ENCODE data around the gene NAA20.

Gene NAA20, protein sequence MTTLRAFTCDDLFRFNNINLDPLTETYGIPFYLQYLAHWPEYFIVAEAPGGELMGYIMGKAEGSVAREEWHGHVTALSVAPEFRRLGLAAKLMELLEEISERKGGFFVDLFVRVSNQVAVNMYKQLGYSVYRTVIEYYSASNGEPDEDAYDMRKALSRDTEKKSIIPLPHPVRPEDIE

DNA sequence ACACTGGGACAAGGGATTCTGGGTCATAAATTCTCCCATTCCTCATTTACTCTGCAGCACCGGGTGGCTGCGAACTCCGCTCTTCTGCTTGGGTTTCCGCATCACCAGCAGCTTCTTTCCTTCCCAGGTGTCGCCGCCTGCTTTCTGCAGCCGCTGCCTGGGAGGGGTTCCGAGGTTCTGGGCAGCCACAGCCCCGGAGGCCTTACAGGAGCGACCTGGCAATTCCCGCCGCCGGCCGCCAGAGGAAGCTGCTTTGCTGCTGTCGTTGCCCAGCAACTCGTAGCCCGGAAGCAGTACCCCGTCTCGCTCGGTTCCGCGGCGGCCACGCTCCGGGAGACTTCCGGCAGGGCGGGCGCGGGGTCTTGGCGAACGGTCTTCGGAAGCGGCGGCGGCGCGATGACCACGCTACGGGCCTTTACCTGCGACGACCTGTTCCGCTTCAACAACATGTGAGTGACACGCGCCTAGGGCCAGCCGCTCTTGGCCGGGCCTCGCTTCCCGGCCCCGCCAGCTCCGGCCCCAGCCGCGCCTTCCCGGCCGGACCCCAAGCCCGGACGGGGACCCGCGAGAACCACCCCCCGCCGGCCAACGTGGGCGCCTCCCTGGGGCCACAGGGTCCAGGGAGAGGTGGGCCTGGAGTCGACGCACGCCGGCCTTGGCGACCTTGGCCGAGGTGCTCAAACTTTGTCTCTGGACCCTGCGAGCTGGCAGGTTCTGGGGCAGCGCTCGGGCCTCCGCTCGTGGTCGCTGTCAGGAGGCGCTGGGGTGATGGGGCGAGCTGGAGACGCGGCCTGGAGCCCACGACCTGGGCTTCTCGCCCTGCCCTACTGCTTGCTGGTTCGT, at the start of gene NAA20:
Gene NAA20 (plus strand): TSS at position 362 of the 843 bp plus-strand sequence. CDS start 35 bp downstream, at position 397.
- peaks cover 17 to 24% of the 10 kb centered on the region in 2 donors for H3K36me3 Mint-ChIP-seq
- ATAC-seq (replicated peaks), result peak; percentile 98
- H3K9me3 Mint-ChIP-seq, result no peaks in the 10 kb centered on the region
- H3K27me3 Mint-ChIP-seq, result no peaks in the 10 kb centered on the region
- peak; percentile 91 for DNase-seq
- peak within 1 kb of the TSS; percentile 97 for H3K27ac Mint-ChIP-seq
- peaks cover 28 to 42% of the 10 kb centered on the region in 2 donors for H3K4me1 Mint-ChIP-seq
- H3K4me3 Mint-ChIP-seq, result peak within 1 kb of the TSS; percentile 94 to 98

DNA sequence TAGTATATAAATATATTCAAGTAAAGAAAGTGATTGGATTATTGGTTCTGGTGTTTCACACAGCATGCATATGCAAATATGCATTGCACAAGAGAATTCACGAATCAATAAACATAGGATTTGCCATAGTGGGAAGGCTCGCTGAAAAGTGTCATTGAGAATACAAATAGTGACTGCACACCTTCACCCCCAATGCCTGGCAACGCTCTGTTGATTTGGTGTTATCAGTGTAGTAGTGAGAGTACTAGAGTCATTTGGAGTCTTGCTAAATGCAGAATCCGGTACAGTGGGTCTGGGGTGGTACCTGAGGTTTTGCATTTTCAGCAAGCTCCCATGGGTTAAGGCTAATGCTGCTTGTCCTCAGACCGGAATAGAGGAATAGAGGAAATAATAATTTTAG, 49.7 kb upstream of the NAA20 start:
- H3K27me3 Mint-ChIP-seq, result peaks cover 5% of the 10 kb centered on the region in 2 donors
- no peak overlapping the region for H3K27ac Mint-ChIP-seq
- peaks cover 0 to 4% of the 10 kb centered on the region in 2 donors for H3K9me3 Mint-ChIP-seq
- no peak for ATAC-seq (replicated peaks)
- H3K4me1 Mint-ChIP-seq, result peaks cover 5 to 6% of the 10 kb centered on the region in 2 donors
- peaks cover 0 to 3% of the 10 kb centered on the region in 2 donors for H3K36me3 Mint-ChIP-seq
- DNase-seq, result no peak
- no peak overlapping the region for H3K4me3 Mint-ChIP-seq

DNA sequence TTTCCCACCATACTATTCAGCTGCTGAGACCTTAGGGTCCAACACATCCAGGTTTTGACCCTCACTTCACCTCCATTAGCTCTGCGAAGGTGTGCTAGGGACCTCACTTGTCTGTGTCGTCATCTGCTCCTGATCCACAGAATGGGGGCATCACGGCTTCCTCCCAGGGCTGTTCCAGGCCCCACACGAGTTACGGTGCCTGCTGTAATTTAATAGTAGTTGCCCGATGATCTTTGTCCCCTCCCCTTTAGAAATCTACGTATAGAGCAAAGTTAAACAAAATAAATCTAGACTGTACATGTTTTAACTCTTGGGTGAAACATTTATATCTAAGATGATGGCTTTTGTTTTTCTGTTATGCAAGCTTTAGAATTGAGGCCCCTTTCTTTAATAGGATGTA, 49.1 kb upstream of the NAA20 start:
- Mint-ChIP-seq H3K36me3 (peaks cover 0 to 3% of the 10 kb centered on the region in 2 donors), H3K4me1 (peaks cover 5 to 6% of the 10 kb centered on the region in 2 donors), H3K4me3 (no peak overlapping the region), H3K27ac (no peak overlapping the region), H3K27me3 (peaks cover 5% of the 10 kb centered on the region in 2 donors), H3K9me3 (peaks cover 0 to 4% of the 10 kb centered on the region in 2 donors)
- ATAC-seq (replicated peaks) (no peak), DNase-seq (no peak)

DNA sequence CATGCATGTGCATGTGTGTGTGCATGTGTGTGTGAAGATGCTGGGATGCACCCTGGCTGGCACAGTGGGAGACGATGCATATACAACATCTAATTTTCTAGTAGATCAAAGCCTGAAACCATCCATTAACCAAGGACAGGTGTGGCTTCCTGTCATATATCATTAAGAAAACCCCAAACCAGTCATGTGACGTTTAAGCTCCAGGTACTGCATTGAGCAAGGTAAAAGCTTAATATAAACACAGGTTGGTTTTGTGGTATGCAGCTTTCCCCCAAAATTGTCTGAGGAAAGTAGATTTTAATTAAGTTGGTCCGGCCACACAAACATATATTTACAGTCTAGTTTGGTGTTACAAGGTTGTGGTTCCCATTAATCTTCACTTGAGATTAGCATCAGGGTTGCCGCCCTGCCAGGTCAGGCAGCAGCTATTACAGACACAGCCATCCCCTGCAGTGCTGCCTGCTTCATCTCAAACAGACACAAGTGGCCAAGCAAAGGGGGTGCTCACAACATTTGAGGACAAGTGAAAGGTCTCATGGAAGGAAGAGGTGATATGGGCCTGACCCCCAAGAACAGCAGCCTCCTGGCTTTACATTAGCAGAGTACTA, 48.6 kb upstream of the NAA20 start:
- Mint-ChIP-seq H3K36me3 (peaks cover 0 to 3% of the 10 kb centered on the region in 2 donors), H3K4me3 (no peak overlapping the region), H3K4me1 (peaks cover 5 to 6% of the 10 kb centered on the region in 2 donors), H3K27ac (no peak overlapping the region), H3K27me3 (peaks cover 5% of the 10 kb centered on the region in 2 donors), H3K9me3 (peaks cover 0 to 4% of the 10 kb centered on the region in 2 donors)
- no peak for ATAC-seq (replicated peaks)
- no peak for DNase-seq

DNA sequence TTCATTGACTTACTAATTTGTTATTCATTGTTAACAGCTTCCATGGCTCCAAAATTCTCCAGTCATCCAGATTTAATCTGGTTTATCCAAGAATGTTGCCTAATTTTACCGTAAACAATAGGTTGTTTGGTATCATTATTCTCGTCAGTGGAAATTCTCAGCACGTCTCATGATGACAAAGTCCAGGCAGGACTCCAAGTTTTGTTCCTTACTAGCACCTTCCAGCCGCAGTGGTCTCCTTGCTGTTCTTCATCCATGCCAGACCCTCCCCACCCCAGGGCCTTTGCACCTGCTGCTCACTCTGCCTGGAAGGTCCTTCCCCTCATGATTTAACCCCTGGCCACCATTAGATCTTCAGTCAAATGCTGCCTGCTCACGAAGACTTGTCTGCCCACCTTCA, 48.1 kb upstream of the NAA20 start:
- ATAC-seq (replicated peaks), result no peak
- Mint-ChIP-seq H3K36me3 (peaks cover 0 to 3% of the 10 kb centered on the region in 2 donors), H3K27ac (no peak overlapping the region), H3K27me3 (peaks cover 5% of the 10 kb centered on the region in 2 donors), H3K4me3 (no peak overlapping the region), H3K9me3 (peaks cover 0 to 4% of the 10 kb centered on the region in 2 donors), H3K4me1 (peaks cover 5 to 6% of the 10 kb centered on the region in 2 donors)
- DNase-seq, result no peak

DNA sequence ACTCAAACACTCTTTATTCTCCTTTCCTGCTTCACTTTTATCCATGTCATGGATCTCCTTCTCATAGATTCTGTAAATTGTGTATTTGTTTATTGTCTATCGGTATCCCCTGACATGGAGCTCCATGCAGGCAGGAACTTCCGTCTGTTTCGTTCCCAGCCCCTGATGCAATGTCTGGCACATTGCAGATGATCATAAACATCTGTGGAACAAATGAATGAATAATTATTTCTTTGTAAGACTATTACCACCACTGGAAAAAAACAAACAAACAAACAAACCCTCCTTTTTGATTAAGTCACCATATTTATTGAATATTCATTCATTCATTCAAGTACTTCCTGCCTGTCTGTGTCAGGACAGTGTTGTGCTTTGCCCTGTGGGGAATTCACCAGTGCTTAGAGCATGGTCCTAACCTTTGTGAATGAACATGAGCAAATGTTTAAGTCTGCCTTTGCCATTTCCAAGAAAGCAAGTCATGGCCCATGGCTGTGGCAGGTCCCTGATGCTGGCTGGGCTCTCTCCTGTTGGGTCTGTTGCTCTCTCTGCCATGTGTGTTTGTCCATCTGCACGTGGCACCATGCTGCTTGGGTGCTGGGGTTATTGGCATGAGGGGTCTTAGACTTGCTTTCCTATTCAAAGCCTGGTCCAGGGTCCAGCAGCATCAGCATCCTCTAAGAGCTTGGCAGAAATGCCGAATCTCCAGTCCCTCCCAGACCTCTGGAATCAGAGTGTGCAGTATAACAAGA, 47.5 kb upstream of the NAA20 start:
- H3K4me3 Mint-ChIP-seq, result no peak overlapping the region
- no peak overlapping the region for H3K27ac Mint-ChIP-seq
- peaks cover 5% of the 10 kb centered on the region in 2 donors for H3K27me3 Mint-ChIP-seq
- H3K4me1 Mint-ChIP-seq, result peaks cover 5 to 6% of the 10 kb centered on the region in 2 donors
- H3K9me3 Mint-ChIP-seq, result peaks cover 0 to 4% of the 10 kb centered on the region in 2 donors
- ATAC-seq (replicated peaks) (no peak), DNase-seq (no peak)
- peaks cover 0 to 3% of the 10 kb centered on the region in 2 donors for H3K36me3 Mint-ChIP-seq

DNA sequence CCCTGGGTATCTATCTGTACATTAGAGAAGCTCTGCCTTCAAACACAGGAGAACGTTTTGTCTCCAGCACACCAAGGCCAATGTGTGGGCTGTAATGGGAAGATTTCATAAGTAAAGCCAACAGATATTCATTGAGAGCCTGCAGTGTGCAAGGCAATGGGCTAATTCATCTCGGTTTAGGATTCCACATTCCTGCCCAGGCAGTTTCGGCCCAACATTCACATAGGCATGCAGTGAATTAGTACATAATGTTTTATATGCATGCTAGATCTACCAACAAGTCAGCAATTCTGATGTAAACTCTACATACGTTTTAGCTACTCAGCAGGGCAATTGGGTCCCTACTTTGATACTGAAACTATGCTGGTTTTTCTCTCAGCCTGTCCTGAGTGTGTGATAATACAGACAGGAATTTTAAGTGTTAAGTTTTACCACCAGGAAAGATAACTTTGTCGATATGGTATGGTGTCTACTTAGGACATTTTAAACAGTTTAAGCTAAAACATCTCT, 46.9 kb upstream of the NAA20 start:
- Mint-ChIP-seq H3K4me1 (peaks cover 5 to 6% of the 10 kb centered on the region in 2 donors), H3K9me3 (peaks cover 0 to 4% of the 10 kb centered on the region in 2 donors), H3K27me3 (peaks cover 5% of the 10 kb centered on the region in 2 donors), H3K4me3 (no peak overlapping the region), H3K36me3 (peaks cover 0 to 1% of the 10 kb centered on the region in 2 donors), H3K27ac (no peak overlapping the region)
- ATAC-seq (replicated peaks) (no peak), DNase-seq (no peak)

DNA sequence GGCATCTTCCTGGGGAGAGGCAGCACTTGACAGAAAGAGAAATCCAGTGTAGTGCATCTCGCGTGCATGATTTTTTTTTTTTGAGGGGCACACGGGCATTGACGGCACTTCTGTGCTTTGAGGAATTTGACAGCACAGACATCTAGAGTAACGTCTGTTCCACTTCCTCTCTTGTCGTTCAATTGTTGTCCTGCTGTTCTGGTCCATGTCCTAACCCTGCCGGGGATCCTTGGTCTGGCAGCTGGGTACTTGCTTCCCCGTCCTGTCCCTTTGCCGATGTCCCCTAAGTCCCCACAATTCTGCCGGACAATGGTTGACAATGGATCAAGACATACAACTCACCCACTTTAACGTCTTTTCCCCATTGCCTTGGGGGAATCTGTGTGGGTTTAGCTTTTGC, 46.0 kb upstream of the NAA20 start:
- H3K4me3 Mint-ChIP-seq, result no peak overlapping the region
- ATAC-seq (replicated peaks) (no peak), DNase-seq (no peak)
- peaks cover 5 to 6% of the 10 kb centered on the region in 2 donors for H3K4me1 Mint-ChIP-seq
- no peak overlapping the region for H3K27ac Mint-ChIP-seq
- H3K9me3 Mint-ChIP-seq, result peaks cover 0 to 4% of the 10 kb centered on the region in 2 donors
- peaks cover 5% of the 10 kb centered on the region in 2 donors for H3K27me3 Mint-ChIP-seq
- peaks cover 0 to 1% of the 10 kb centered on the region in 2 donors for H3K36me3 Mint-ChIP-seq

DNA sequence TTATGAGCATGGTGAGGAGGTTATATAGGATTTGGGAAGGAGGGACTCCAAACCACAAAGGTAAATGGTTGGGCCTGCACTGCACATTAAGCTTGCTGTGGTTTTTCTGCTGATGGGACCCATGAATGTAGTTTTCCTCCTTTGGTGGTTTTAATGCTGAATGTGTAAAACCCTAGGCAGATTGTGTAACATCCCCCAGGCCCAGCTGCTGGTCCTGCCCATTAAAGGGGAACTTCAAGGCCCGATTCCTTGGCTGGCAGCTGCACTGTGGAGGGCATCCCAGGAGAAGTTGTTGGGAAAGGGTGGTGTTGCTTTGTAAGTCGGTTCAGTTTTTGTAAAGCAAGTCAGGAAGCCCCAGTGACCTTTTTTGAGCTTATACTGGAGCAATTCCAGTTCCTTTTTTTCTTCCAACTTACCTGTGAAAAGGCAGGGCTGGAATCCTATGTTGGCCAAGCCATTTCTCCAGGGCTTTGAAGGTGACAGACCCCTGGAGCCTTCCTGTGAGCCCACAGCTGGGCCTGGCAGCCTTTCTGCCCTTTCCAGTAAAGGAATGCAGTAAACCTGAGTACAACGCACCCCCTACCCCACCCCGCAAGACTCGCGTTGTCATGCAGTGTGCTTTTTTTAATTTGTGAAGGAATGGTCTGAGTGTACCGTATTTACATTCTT, 43.1 kb upstream of the NAA20 start:
- Mint-ChIP-seq H3K4me1 (peaks cover 4 to 10% of the 10 kb centered on the region in 2 donors), H3K36me3 (peaks cover 1 to 5% of the 10 kb centered on the region in 2 donors), H3K27ac (no peak overlapping the region), H3K9me3 (peaks cover 0 to 4% of the 10 kb centered on the region in 2 donors), H3K27me3 (peaks cover 5% of the 10 kb centered on the region in 2 donors), H3K4me3 (no peak overlapping the region)
- DNase-seq, result no peak
- no peak for ATAC-seq (replicated peaks)

DNA sequence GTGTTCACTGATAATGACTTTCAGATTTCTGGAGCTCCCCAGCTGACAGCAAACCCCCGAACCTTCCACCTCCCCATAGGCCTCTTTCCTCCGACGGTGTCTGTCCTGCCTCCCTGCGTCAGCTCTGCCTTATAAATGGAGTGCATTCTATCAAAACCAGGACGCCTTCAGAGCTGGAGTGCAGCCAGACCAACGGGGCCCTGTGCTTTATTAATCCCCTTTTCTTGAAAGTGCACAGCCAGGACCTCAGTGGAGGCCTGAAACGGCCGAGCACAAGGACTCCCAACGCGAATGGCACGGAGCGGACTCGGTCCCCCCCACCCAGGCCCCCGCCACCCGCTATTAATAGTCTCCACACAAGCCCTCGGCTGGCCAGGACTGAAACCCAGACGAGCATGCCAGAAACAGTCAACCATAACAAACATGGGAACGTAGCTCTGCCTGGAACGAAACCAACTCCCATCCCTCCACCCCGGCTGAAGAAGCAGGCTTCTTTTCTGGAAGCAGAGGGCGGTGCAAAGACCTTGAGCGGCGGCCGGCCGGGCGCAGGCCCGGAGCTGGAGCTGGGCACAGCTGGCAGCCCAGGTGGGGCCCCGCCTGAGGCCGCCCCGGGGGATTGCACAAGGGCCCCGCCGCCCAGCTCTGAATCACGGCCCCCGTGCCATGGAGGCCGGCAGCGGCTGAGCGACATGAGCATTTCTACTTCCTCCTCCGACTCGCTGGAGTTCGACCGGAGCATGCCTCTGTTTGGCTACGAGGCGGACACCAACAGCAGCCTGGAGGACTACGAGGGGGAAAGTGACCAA, 42.3 kb upstream of the NAA20 start:
- DNase-seq (no peak), ATAC-seq (replicated peaks) (no peak)
- no peak overlapping the region for H3K4me3 Mint-ChIP-seq
- peaks cover 4 to 10% of the 10 kb centered on the region in 2 donors for H3K4me1 Mint-ChIP-seq
- H3K36me3 Mint-ChIP-seq, result peaks cover 0 to 5% of the 10 kb centered on the region in 2 donors
- peaks cover 0 to 5% of the 10 kb centered on the region in 2 donors for H3K27me3 Mint-ChIP-seq
- no peaks in the 10 kb centered on the region for H3K9me3 Mint-ChIP-seq
- H3K27ac Mint-ChIP-seq, result no peak overlapping the region

DNA sequence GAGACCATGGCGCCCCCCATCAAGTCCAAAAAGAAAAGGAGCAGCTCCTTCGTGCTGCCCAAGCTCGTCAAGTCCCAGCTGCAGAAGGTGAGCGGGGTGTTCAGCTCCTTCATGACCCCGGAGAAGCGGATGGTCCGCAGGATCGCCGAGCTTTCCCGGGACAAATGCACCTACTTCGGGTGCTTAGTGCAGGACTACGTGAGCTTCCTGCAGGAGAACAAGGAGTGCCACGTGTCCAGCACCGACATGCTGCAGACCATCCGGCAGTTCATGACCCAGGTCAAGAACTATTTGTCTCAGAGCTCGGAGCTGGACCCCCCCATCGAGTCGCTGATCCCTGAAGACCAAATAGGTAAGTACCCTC, 41.7 kb upstream of the NAA20 start:
- Mint-ChIP-seq H3K27me3 (peaks cover 0 to 5% of the 10 kb centered on the region in 2 donors), H3K9me3 (no peaks in the 10 kb centered on the region), H3K4me1 (peaks cover 4 to 10% of the 10 kb centered on the region in 2 donors), H3K27ac (no peak overlapping the region), H3K36me3 (peaks cover 0 to 5% of the 10 kb centered on the region in 2 donors), H3K4me3 (no peak overlapping the region)
- no peak for DNase-seq
- ATAC-seq (replicated peaks), result no peak

DNA sequence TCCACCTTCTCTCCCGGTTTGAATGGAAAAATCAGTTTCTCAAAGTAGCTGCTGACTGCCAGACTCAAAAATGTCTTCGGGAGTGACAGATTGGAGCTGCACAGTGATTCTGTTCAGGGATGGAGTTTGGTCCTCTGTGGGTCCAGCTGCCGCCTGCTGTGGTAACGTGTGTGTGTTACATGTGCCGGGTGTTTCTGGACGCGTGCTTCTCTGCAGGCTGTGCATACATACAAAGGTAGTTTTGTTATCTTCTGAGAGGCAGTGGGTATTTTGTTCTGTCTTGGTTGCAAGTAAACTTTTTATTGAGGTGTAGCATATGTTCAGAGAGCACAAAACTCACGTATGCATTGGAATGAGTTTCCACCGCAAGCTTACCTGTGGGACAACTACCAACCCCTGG, 41.3 kb upstream of the NAA20 start:
- H3K4me1 Mint-ChIP-seq, result peaks cover 7 to 10% of the 10 kb centered on the region in 2 donors
- peaks cover 0 to 3% of the 10 kb centered on the region in 2 donors for H3K27me3 Mint-ChIP-seq
- no peak for DNase-seq
- no peak overlapping the region for H3K4me3 Mint-ChIP-seq
- peaks cover 0 to 5% of the 10 kb centered on the region in 2 donors for H3K36me3 Mint-ChIP-seq
- no peak for ATAC-seq (replicated peaks)
- no peak overlapping the region for H3K27ac Mint-ChIP-seq
- no peaks in the 10 kb centered on the region for H3K9me3 Mint-ChIP-seq
